ENCODE data around the gene ABLIM3.

ABLIM3 gene

GRCh38 chr5:149151717-149152116, 10.4 kb downstream of the ABLIM3 start:
- no peak overlapping the region for H3K4me3 ChIP-seq (ENCODE audit: low read depth, low read length)
- TF ChIP-seq CTCF (IDR thresholded peaks at IDR 0.05; ENCODE audit: low read depth, low read length, missing control alignments), result peak; percentile 23
- DNase-seq (ENCODE audit: low read depth), result no peak

- no peak for TF ChIP-seq CTCF (IDR thresholded peaks at IDR 0.05; ENCODE audit: low read depth, low read length, missing control alignments)
- no peak for DNase-seq (ENCODE audit: low read depth)
- H3K4me3 ChIP-seq (ENCODE audit: low read depth, low read length), result no peak overlapping the region
Observed at GRCh38 chr5:149152317-149152746, 11.0 kb downstream of the ABLIM3 start.

DNA sequence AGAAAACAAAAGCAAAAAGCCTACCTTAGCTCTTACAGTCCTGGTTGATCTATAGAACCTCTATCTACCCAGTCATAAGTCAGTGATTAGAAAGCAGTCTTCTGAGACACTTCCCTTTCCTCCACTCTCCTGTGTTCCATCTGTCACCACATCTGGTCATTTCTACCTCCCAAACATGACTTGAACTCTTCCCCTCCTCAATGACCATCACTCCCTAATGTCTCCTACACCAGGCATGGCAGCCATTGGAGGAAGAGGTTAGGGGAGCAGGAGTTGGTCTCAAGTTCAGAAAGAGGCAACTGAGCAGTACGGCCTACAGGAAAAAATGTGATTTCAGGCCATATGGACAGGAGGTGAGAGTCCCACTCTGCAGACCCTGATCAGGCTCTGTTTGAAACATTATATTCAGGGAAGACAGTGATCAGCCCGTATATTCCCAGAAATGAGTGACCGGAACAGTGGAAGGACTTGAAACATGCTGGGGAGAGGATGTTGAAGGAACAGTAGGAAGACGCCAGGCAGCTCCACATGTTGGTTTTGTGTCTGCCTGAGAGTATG, 12.0 kb downstream of the ABLIM3 start:
- DNase-seq (ENCODE audit: low read depth), result no peak
- TF ChIP-seq CTCF (IDR thresholded peaks at IDR 0.05; ENCODE audit: low read depth, low read length, missing control alignments), result no peak
- H3K4me3 ChIP-seq (ENCODE audit: low read depth, low read length), result no peak overlapping the region

GRCh38 chr5:149153751-149154610, 12.7 kb downstream of the ABLIM3 start:
- DNase-seq (ENCODE audit: low read depth), result no peak

DNA sequence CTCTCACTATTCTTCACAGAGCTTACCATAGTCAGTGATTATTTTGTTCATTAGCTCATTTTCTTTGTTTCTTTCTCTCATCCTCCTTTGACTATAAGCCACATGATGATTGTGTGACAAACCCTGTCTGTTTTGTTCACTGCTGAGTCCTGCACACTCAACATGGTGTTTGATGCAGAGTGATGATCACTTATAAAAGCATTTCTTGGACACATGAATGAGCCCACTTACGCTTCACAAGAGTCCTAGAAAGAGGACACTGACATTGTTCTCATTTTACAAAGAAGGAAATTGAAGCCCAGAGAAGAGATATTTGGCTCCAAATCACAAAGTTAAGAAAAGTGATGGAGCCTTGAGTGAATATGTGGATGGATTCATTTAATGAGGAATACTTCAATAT, 13.4 kb downstream of the ABLIM3 start:
- DNase-seq (ENCODE audit: low read depth), result no peak
- TF ChIP-seq CTCF (IDR thresholded peaks at IDR 0.05; ENCODE audit: low read depth, low read length, missing control alignments), result no peak
- no peak overlapping the region for H3K4me3 ChIP-seq (ENCODE audit: low read depth, low read length)

More at GRCh38 chr5:149153751-149154610, 12.7 kb downstream of the ABLIM3 start:
- TF ChIP-seq CTCF (IDR thresholded peaks at IDR 0.05; ENCODE audit: low read depth, low read length, missing control alignments), result no peak
- no peak overlapping the region for H3K4me3 ChIP-seq (ENCODE audit: low read depth, low read length)

DNA sequence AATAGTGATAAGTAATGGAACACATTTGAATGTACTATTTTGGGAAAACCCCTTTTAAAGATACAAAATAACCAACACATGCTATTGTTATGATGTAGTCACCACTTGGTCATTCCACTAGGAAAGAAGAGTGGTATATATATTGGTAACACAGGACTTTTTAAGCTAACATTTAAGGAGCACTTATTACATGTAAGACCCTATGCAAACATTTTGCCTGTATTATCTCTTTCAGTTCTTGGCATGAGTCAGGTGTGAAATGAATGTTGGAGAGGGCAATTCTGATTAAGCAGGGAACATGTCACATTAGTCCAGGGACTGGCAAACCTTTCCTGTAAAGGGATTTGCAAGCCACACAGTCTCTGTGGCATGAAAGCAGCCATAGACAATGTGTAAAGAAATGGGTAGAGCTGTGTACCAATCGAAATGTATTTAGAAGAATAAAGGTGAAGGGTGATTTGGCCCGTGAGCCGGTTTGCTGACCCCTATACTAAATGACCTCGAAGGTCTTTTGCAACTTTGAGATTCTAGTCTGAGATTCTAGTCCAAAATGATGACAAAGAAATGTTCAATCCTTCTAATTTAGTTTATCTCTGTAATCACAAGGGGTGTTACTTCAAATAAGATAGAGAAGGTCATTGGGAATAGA, 15.3 kb downstream of the ABLIM3 start:
- no peak overlapping the region for H3K4me3 ChIP-seq (ENCODE audit: low read depth, low read length)
- TF ChIP-seq CTCF (IDR thresholded peaks at IDR 0.05; ENCODE audit: low read depth, low read length, missing control alignments), result no peak
- DNase-seq (ENCODE audit: low read depth), result no peak
